H9 (cell line): ENCODE data around the gene ZNF664. TPM values are rescaled to one million over a fixed set of nuclear protein-coding genes. Genes with fewer than 3 reads are reported as not detected.

Experiments used
- DNase-seq: peaks from one replicate; pipeline ENCODE4 v3.0.0-alpha.2; 2017
- H2AFZ ChIP-seq: one replicate; pipeline ENCODE4 v1.6.1; 2013; ENCODE audit warnings: mild to moderate bottlenecking, low read length, control low read depth, moderate library complexity
- H2AK5ac ChIP-seq: 2 replicates; pipeline ENCODE4 v1.6.1; 2013; ENCODE audit warnings: low read length, control low read depth, mixed read lengths; ENCODE audit not compliant: insufficient read length
- H2BK120ac ChIP-seq: one replicate; pipeline ENCODE4 v1.6.1; 2013; ENCODE audit warnings: low read depth, mild to moderate bottlenecking, low read length, control low read depth, inconsistent platforms; ENCODE audit not compliant: poor library complexity, severe bottlenecking
- H2BK12ac ChIP-seq: 2 replicates; pipeline ENCODE4 v1.6.1; 2013; ENCODE audit warnings: low read length, control low read depth, mixed read lengths, low read depth; ENCODE audit not compliant: insufficient read length
- H2BK15ac ChIP-seq: 2 replicates; pipeline ENCODE4 v1.6.1; 2013; ENCODE audit warnings: low read depth, low read length, control low read depth
- H2BK20ac ChIP-seq: one replicate; pipeline ENCODE4 v1.6.1; 2013; ENCODE audit warnings: low read depth, mild to moderate bottlenecking, low read length, control low read depth, inconsistent platforms; ENCODE audit not compliant: poor library complexity, severe bottlenecking
- H2BK5ac ChIP-seq: 2 replicates; pipeline ENCODE4 v1.6.1; 2013; ENCODE audit warnings: low read length, control low read depth, mixed read lengths; ENCODE audit not compliant: insufficient read length
- H3K14ac ChIP-seq: 2 replicates; pipeline ENCODE4 v1.6.1; 2013; ENCODE audit warnings: low read length, control low read depth; ENCODE audit not compliant: insufficient read depth
- H3K18ac ChIP-seq: 2 replicates; pipeline ENCODE4 v1.6.1; 2013; ENCODE audit warnings: low read depth, mild to moderate bottlenecking, mixed read lengths, low read length, control low read depth; ENCODE audit not compliant: insufficient read length
- H3K23ac ChIP-seq: 2 replicates; pipeline ENCODE4 v1.6.1; 2013; ENCODE audit warnings: low read length, control low read depth, mixed read lengths, low read depth; ENCODE audit not compliant: insufficient read length
- H3K23me2 ChIP-seq: 2 replicates; pipeline ENCODE4 v1.6.1; 2013; ENCODE audit warnings: low read depth, mild to moderate bottlenecking, mixed read lengths, low read length, control low read depth; ENCODE audit not compliant: insufficient read length, poor library complexity, severe bottlenecking
- H3K27ac ChIP-seq: 2 replicates; pipeline ENCODE4 v1.5.1; 2013; ENCODE audit warnings: low read length, control low read depth, mixed read lengths, low read depth; ENCODE audit not compliant: insufficient read length
- H3K27me3 ChIP-seq: 2 replicates; pipeline ENCODE4 v1.6.1; 2013; ENCODE audit warnings: low read length, control low read depth, inconsistent platforms; ENCODE audit not compliant: insufficient read depth
- H3K4ac ChIP-seq: 2 replicates; pipeline ENCODE4 v1.6.1; 2013; ENCODE audit warnings: low read depth, mild to moderate bottlenecking, control low read depth, inconsistent platforms, low read length, moderate library complexity
- H3K4me1 ChIP-seq: 2 replicates; pipeline ENCODE4 v1.6.1; 2013; ENCODE audit warnings: low read length, control low read depth, inconsistent platforms; ENCODE audit not compliant: insufficient read depth
- H3K4me2 ChIP-seq: 2 replicates; pipeline ENCODE4 v1.6.1; 2013; ENCODE audit warnings: low read length, control low read depth, mixed read lengths; ENCODE audit not compliant: insufficient read length, insufficient read depth
- H3K56ac ChIP-seq: 2 replicates; pipeline ENCODE4 v1.6.1; 2013; ENCODE audit warnings: low read depth, mild to moderate bottlenecking, mixed read lengths, low read length, control low read depth; ENCODE audit not compliant: insufficient read length
- H3K79me1 ChIP-seq: 2 replicates; pipeline ENCODE4 v1.6.1; 2013; ENCODE audit warnings: low read depth, mild to moderate bottlenecking, moderate library complexity, low read length, control low read depth, inconsistent platforms; ENCODE audit not compliant: insufficient read depth, poor library complexity, severe bottlenecking
- H3K79me2 ChIP-seq: 2 replicates; pipeline ENCODE4 v1.6.1; 2013; ENCODE audit warnings: low read length, control low read depth, inconsistent platforms; ENCODE audit not compliant: insufficient read depth
- H3K9ac ChIP-seq: 2 replicates; pipeline ENCODE4 v1.6.1; 2013; ENCODE audit warnings: low read length, control low read depth, mixed read lengths; ENCODE audit not compliant: insufficient read length; ENCODE audit errors: extremely low read depth
- H3K9me3 ChIP-seq: one replicate; pipeline ENCODE4 v1.6.1; 2013; ENCODE audit warnings: low read depth, low read length, inconsistent platforms; ENCODE audit not compliant: control insufficient read depth
- H3T11ph ChIP-seq: one replicate; pipeline ENCODE4 v1.6.1; 2013; ENCODE audit warnings: mild to moderate bottlenecking, low read length, control low read depth, inconsistent platforms
- H4K20me1 ChIP-seq: one replicate; pipeline ENCODE4 v1.6.1; 2013; ENCODE audit not compliant: control insufficient read depth, insufficient read length, insufficient read depth
- H4K5ac ChIP-seq: 2 replicates; pipeline ENCODE4 v1.6.1; 2013; ENCODE audit warnings: low read depth, mild to moderate bottlenecking, mixed read lengths, low read length, control low read depth; ENCODE audit not compliant: insufficient read length
- H4K8ac ChIP-seq: replicated peaks from 2 replicates; pipeline ENCODE4 v1.6.1; 2013; ENCODE audit warnings: low read length, control low read depth, mixed read lengths, low read depth; ENCODE audit not compliant: insufficient read length
- H4K91ac ChIP-seq: 2 replicates; pipeline ENCODE4 v1.6.1; 2013; ENCODE audit warnings: low read depth, mild to moderate bottlenecking, moderate library complexity, mixed read lengths, low read length, control low read depth; ENCODE audit not compliant: insufficient read length
- H3K27ac Mint-ChIP-seq, 3 experiments: 2 replicates in 2 of 3; 3 replicates in 1 of 3; pipeline ENCODE4 v1.8.0; 2020 to 2021; ENCODE audit warnings: mixed read lengths in 3 of 3, mild to moderate bottlenecking in 1 of 3, moderate library complexity in 1 of 3
- H3K27me3 Mint-ChIP-seq: 2 replicates; pipeline ENCODE4 v1.8.0; 2021; ENCODE audit warnings: low read depth, mild to moderate bottlenecking, moderate library complexity, mixed read lengths
- H3K36me3 Mint-ChIP-seq, 3 experiments: 2 replicates in 2 of 3; 3 replicates in 1 of 3; pipeline ENCODE4 v1.8.0; 2020 to 2021; ENCODE audit warnings: low read depth in 3 of 3, mixed read lengths in 3 of 3; ENCODE audit not compliant: insufficient read depth in 1 of 3
- H3K4me1 Mint-ChIP-seq, 2 experiments: 2 replicates each; pipeline ENCODE4 v1.8.0; 2020; ENCODE audit warnings: mixed read lengths in 2 of 2
- H3K4me3 Mint-ChIP-seq, 2 experiments: 2 replicates in 1 of 2; 3 replicates in 1 of 2; pipeline ENCODE4 v1.8.0; 2020 to 2021; ENCODE audit warnings: mild to moderate bottlenecking in 2 of 2, mixed read lengths in 2 of 2, moderate library complexity in 1 of 2
- H3K9me3 Mint-ChIP-seq, 2 experiments: 2 replicates in 1 of 2; 3 replicates in 1 of 2; pipeline ENCODE4 v1.8.0; 2020; ENCODE audit warnings: mild to moderate bottlenecking in 2 of 2, mixed read lengths in 2 of 2, moderate library complexity in 1 of 2
- CTCF ChIP-seq: fragments of 200-600 bp; sonication (generic); conservative IDR thresholded peaks from 3 replicates; pipeline ENCODE4 v1.8.0; 2021; ENCODE audit warnings: antibody characterized with exemption, mild to moderate bottlenecking
- WGBS: extraction: QIAGEN DNeasy Blood & Tissue Kit; methylation state at CpG from one replicate; pipeline ENCODE4 v1.1.7; 2013; ENCODE audit warnings: missing lambda C conversion rate, low lambda C conversion rate, mixed read lengths; ENCODE audit not compliant: insufficient read length; ENCODE audit errors: extremely low coverage; 5-methylcytosine and 5-hydroxymethylcytosine counted together
- total RNA-seq: library from RNA; stranded (reverse); gene quantifications from 2 replicates; pipeline ENCODE4 v1.2.1, GENCODE V29; 2021

The ZNF664 gene
- total RNA-seq, 1 experiment from 2014 or later, result 29.5 TPM

DNA sequence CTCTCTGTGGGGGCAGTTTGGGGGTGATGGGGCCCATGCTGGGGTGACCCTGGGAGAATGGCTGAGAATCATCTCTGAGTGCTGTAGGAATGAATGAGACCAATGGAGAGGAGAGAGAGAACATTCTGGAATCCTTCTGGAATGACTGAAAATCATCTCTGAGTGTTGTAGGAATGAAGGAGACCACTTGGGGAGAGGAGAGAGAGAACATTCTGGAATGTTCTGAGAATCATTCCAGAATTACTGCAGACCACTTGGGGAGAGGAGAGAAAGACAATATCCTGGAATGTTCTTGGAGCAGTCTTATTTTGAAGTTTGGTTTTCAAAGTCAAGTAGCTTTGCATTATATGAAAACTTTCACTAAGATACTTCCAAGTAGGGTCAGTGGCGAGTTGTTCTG, 64.3 kb downstream of the ZNF664 start:
- no peak overlapping the region for H3K4me2 ChIP-seq
- H3K4ac ChIP-seq, result no peak overlapping the region
- no peak overlapping the region for H4K5ac ChIP-seq
- H3K18ac ChIP-seq, result no peak overlapping the region
- Mint-ChIP-seq H3K4me1 (peaks cover 26 to 29% of the 10 kb centered on the region in 2 experiments), H3K4me3 (no peak overlapping the region), H3K27me3 (peaks cover 2% of the 10 kb centered on the region; the same call in 1 of the 2 replicates), H3K27ac (no peak overlapping the region), H3K9me3 (peaks cover 0 to 3% of the 10 kb centered on the region in 2 experiments; a peak in 1 of 5 replicates), H3K36me3 (peaks cover 0 to 6% (median 0%) of the 10 kb centered on the region in 3 experiments; a peak in 2 of 7 replicates)
- no peak overlapping the region for H2BK5ac ChIP-seq
- no peak overlapping the region for H3K56ac ChIP-seq
- no peaks in the 10 kb centered on the region for H3K79me1 ChIP-seq
- H2BK12ac ChIP-seq, result no peak overlapping the region
- H2AFZ ChIP-seq, result no peak overlapping the region
- H3K27me3 ChIP-seq, result no peaks in the 10 kb centered on the region
- no peak overlapping the region for H3K9ac ChIP-seq
- H3K14ac ChIP-seq, result no peak overlapping the region
- TF ChIP-seq CTCF, result no peak
- no peaks in the 10 kb centered on the region for H4K20me1 ChIP-seq
- WGBS, result no CpG with 5 or more reads among the region's 1 CpG
- no peak overlapping the region for H2BK20ac ChIP-seq
- no peak overlapping the region for H3K23ac ChIP-seq
- no peaks in the 10 kb centered on the region for H3K9me3 ChIP-seq
- H2AK5ac ChIP-seq, result no peak overlapping the region
- no peaks in the 10 kb centered on the region for H3K23me2 ChIP-seq
- no peak overlapping the region for H4K8ac ChIP-seq
- H3T11ph ChIP-seq, result no peak overlapping the region
- no peaks in the 10 kb centered on the region for H3K79me2 ChIP-seq
- no peak for DNase-seq
- H4K91ac ChIP-seq, result no peak overlapping the region
- no peaks in the 10 kb centered on the region for H3K4me1 ChIP-seq
- H2BK15ac ChIP-seq, result no peak overlapping the region
- H3K27ac ChIP-seq, result no peak overlapping the region
- H2BK120ac ChIP-seq, result no peak overlapping the region
